MM.1S (cell line): Measurements from ENCODE around the gene ZP1.

Experiments
- DNase-seq: peaks from one replicate; pipeline ENCODE4 v3.0.0-alpha.2; 2015
- H2AFZ ChIP-seq: fragments of 300-600 bp; sonication (generic); 2 replicates; pipeline ENCODE4 v1.6.0; 2016; ENCODE audit warnings: antibody characterized with exemption, low read length
- H3F3A ChIP-seq: fragments of 300-600 bp; sonication (generic); 2 replicates; pipeline ENCODE4 v1.6.1; 2016; ENCODE audit warnings: mild to moderate bottlenecking, antibody characterized with exemption, low read length, moderate library complexity, mixed read lengths; ENCODE audit not compliant: insufficient read depth
- H3K27ac ChIP-seq: fragments of 300-600 bp; sonication (generic); 2 replicates; pipeline ENCODE4 v1.5.1; 2016; ENCODE audit warnings: mild to moderate bottlenecking, low read length
- H3K27me3 ChIP-seq: fragments of 300-600 bp; sonication (generic); replicated peaks from 2 replicates; pipeline ENCODE4 v1.6.0; 2016; ENCODE audit warnings: low read length; ENCODE audit not compliant: insufficient read depth
- H3K36me3 ChIP-seq: fragments of 300-600 bp; sonication (generic); replicated peaks from 2 replicates; pipeline ENCODE4 v1.6.1; 2016; ENCODE audit warnings: mild to moderate bottlenecking, low read length, mixed read lengths; ENCODE audit not compliant: insufficient read depth
- H3K4me1 ChIP-seq: fragments of 300-600 bp; sonication (generic); 2 replicates; pipeline ENCODE4 v1.6.1; 2016; ENCODE audit warnings: low read length, mixed read lengths
- H3K4me2 ChIP-seq: fragments of 300-600 bp; sonication (generic); 2 replicates; pipeline ENCODE4 v1.6.0; 2016; ENCODE audit warnings: low read depth, low read length
- H3K4me3 ChIP-seq: fragments of 300-600 bp; sonication (generic); 2 replicates; pipeline ENCODE4 v1.5.1; 2016; ENCODE audit warnings: low read length, mixed read lengths
- H3K79me2 ChIP-seq: fragments of 300-600 bp; sonication (generic); 2 replicates; pipeline ENCODE4 v1.6.1; 2016; ENCODE audit warnings: mixed run types, low read length, mixed read lengths
- H3K9ac ChIP-seq: fragments of 300-600 bp; sonication (generic); 2 replicates; pipeline ENCODE4 v1.6.1; 2016; ENCODE audit warnings: low read length, mixed read lengths
- H3K9me2 ChIP-seq: fragments of 300-600 bp; sonication (generic); replicated peaks from 2 replicates; pipeline ENCODE4 v1.6.1; 2016; ENCODE audit warnings: mild to moderate bottlenecking, low read length, mixed read lengths; ENCODE audit not compliant: insufficient read depth
- H3K9me3 ChIP-seq: fragments of 300-600 bp; sonication (generic); replicated peaks from 2 replicates; pipeline ENCODE4 v1.6.1; 2016; ENCODE audit warnings: mild to moderate bottlenecking, low read length, mixed read lengths; ENCODE audit not compliant: insufficient read depth
- H4K20me1 ChIP-seq: fragments of 300-600 bp; sonication (generic); 2 replicates; pipeline ENCODE4 v1.6.1; 2016; ENCODE audit warnings: mild to moderate bottlenecking, low read length, moderate library complexity, mixed read lengths; ENCODE audit not compliant: insufficient read depth
- EZH2 ChIP-seq: fragments of 300-600 bp; sonication (generic); optimal IDR thresholded peaks from 2 replicates; pipeline ENCODE3; 2017; ENCODE audit warnings: low read depth, mild to moderate bottlenecking, antibody characterized with exemption, low read length, mixed read lengths
- EZH2phosphoT487 ChIP-seq: fragments of 300-600 bp; sonication (generic); IDR thresholded peaks from 2 replicates; pipeline ENCODE4 v1.6.1; 2018; ENCODE audit warnings: antibody characterized with exemption, low read length
- TF ChIP-seq, protein P1 (sequence below): fragments of 300-600 bp; sonication (generic); IDR thresholded peaks from 2 replicates; pipeline ENCODE4 v1.5.1; 2016; ENCODE audit warnings: antibody characterized with exemption, low read length, mixed read lengths

ZP1 gene

GRCh38 chr11:60855726-60856633 lies 11.4 kb upstream of the ZP1 start, which contains the start of gene PTGDR2:
Gene PTGDR2, minus strand, starts transcription at chr11:60855950. Its CDS starts 2,228 bp downstream, at chr11:60853722.
- Histone ChIP-seq H3K9me3 (no peaks in the 10 kb centered on the region), H3F3A (peaks cover 28% of the 10 kb centered on the region), H3K27me3 (no peaks in the 10 kb centered on the region), H3K9ac (no peak within 1 kb of the TSS), H3K9me2 (no peaks in the 10 kb centered on the region), H3K4me1 (peaks cover 9% of the 10 kb centered on the region; the same call in 1 of the 2 replicates), H2AFZ (no peak within 1 kb of the TSS), H3K4me3 (no peak within 1 kb of the TSS), H3K36me3 (peaks cover 11% of the 10 kb centered on the region), H3K27ac (no peak within 1 kb of the TSS), H4K20me1 (no peaks in the 10 kb centered on the region), H3K4me2 (no peak within 1 kb of the TSS), H3K79me2 (no peaks in the 10 kb centered on the region)
- DNase-seq = no peak
- TF ChIP-seq, protein P1, sequence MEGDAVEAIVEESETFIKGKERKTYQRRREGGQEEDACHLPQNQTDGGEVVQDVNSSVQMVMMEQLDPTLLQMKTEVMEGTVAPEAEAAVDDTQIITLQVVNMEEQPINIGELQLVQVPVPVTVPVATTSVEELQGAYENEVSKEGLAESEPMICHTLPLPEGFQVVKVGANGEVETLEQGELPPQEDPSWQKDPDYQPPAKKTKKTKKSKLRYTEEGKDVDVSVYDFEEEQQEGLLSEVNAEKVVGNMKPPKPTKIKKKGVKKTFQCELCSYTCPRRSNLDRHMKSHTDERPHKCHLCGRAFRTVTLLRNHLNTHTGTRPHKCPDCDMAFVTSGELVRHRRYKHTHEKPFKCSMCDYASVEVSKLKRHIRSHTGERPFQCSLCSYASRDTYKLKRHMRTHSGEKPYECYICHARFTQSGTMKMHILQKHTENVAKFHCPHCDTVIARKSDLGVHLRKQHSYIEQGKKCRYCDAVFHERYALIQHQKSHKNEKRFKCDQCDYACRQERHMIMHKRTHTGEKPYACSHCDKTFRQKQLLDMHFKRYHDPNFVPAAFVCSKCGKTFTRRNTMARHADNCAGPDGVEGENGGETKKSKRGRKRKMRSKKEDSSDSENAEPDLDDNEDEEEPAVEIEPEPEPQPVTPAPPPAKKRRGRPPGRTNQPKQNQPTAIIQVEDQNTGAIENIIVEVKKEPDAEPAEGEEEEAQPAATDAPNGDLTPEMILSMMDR = no peak
- TF ChIP-seq EZH2phosphoT487 (no peak), EZH2 (no peak)

DNA sequence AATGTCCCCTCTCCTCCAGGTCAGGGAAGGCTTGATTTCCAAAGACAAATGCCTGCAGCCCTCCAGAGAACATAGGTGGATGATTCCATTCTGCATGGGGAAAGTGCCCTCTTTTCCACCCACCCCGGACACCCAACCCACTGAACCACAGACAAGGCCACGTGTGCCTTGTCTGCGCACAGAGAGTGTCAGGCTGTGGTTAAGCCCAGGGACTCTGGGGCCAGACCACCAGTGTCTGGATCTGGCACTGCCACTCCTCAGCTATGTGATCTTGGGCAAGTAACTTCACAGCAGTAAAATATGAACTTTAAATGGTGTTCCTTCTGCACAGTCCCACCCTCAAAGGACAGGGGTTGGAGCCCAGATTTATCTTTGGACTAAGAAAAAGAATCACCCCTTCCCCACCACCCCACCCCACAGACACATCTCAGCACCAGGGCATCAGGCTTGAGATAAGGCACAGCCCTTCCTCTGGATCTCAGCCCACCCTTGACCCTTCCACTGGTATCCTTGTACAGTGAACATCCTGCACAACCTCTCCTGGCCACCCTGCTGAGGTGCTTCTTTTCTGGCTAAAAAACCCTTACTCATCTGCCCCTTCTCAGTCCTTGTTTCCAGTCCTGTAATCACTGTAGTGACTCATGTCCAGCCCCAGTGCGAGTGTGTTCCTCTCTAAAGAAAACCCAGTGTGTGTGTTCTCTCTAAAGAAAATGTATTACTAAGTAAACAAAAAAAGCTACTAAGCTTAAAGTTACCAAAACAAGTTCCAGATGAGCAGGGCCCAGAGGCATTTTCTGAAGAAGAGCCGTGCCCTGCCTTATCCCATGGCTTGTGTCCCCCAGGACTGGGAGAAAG lies 9.7 kb upstream of the ZP1 start:
- Histone ChIP-seq H4K20me1 (no peaks in the 10 kb centered on the region), H3K9me3 (no peaks in the 10 kb centered on the region), H3K27me3 (no peaks in the 10 kb centered on the region), H3K4me1 (peaks cover 9% of the 10 kb centered on the region; the same call in 1 of the 2 replicates), H3K79me2 (no peaks in the 10 kb centered on the region), H3K36me3 (no peaks in the 10 kb centered on the region), H3K9ac (no peak overlapping the region), H3K4me3 (no peak overlapping the region), H3K4me2 (no peak overlapping the region), H3F3A (peaks cover 21% of the 10 kb centered on the region), H3K9me2 (no peaks in the 10 kb centered on the region), H2AFZ (no peak overlapping the region), H3K27ac (no peak overlapping the region)
- TF ChIP-seq EZH2 (no peak), EZH2phosphoT487 (no peak)
- TF ChIP-seq, protein P1 = no peak
- DNase-seq = no peak

DNA sequence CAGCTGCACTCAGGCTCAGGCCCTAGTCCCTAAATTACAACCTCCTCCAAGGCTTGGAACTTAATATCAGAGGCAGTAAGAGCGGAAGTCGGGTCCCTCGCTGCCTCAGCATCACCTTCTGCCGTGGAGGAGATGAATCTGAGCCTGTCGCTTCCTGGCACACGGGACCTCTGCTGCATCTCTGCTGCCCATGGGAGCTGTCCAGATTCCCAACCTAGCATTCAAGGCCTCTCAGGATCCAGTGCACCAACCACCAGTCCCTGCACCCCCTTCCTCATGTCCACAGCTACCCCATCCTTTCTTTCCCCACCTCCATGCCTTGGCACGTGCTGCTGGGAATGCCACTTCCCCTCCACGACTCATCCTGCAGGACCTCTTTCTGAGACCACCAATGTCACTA lies 9.1 kb upstream of the ZP1 start:
- TF ChIP-seq EZH2 (no peak), EZH2phosphoT487 (no peak)

More for the DNA sequence above, 9.1 kb upstream of the ZP1 start:
- DNase-seq = no peak
- no peak overlapping the region for H3K4me3 ChIP-seq
- H2AFZ ChIP-seq = no peak overlapping the region
- no peaks in the 10 kb centered on the region for H3K79me2 ChIP-seq
- peaks cover 9% of the 10 kb centered on the region; the same call in 1 of the 2 replicates for H3K4me1 ChIP-seq
- H3K4me2 ChIP-seq = no peak overlapping the region
- no peaks in the 10 kb centered on the region for H3K9me2 ChIP-seq
- peaks cover 18% of the 10 kb centered on the region for H3F3A ChIP-seq
- no peaks in the 10 kb centered on the region for H3K9me3 ChIP-seq
- H3K27ac ChIP-seq = no peak overlapping the region
- H3K9ac ChIP-seq = no peak overlapping the region
- no peaks in the 10 kb centered on the region for H3K27me3 ChIP-seq
- H4K20me1 ChIP-seq = no peaks in the 10 kb centered on the region
- H3K36me3 ChIP-seq = no peaks in the 10 kb centered on the region
